HG03097 (cell line): ENCODE data around the gene CTNND2.
"Not testable (repeated sequence)": the region's sequence is repeated elsewhere in the genome, so short reads cannot be mapped to it uniquely, and the experiment has no call there.

ENCODE experiments used
- ATAC-seq: cut with Tn5 transposase; IDR thresholded peaks from one replicate; pipeline ENCODE4 v1.9.1; 2021; ENCODE audit not compliant: unreplicated experiment, low FRiP score

CTNND2 gene

DNA sequence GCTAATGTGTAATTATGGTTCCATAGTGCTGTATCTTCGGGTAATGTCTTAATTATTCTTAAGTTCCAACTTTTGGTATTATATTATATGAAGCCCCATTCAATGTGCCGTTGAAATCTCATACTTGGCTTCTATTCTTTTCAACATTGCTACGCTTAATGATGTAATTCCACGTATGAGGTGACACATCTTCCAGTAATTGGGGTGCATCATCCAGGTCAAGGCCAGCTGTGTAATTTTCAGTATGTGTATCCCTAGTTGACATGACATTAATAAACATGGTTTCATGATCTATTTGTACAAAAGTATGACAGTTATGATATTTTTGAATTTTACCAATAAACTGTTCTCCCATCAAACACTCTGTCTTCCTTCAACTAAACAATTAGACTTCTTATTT, 546.3 kb downstream of the CTNND2 start:
- ATAC-seq, result no peak

DNA sequence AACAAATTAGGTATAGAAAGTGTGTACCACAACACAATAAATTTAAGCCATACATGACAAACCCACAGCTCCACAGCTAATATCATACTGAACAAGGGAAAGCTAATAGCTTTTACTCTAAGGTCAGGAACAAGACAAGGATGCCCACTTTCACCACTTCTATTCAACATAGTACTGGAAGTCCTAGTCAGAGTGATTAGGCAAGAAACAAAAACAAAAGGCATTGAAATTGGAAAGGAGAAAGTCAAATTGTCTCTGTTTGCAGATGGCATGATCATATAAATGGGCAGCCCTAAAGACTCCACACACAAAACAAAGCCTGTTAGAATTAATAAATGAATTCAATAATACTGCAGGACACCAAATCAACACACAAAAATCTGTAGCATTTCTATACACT, 548.8 kb downstream of the CTNND2 start:
- no peak for ATAC-seq

DNA sequence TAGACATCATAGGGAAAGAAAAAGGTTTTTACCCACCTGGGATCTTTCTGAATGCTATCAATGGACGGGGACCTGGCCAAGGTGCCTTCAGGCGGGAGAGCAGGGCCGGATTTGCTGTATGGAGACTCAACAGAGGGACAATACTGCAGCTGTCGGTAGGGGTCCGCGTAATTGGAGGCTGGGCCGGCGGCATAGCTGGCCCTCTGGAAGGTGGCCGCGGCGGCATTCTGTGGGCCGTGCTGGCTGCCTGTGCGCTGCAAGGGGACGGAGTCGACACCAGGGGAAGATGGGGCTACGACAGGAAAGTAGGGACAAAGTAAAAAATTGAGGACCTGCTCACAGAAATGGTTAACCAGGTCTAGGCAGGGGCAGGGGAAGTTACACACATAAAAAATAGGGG, 557.9 kb downstream of the CTNND2 start:
- ATAC-seq, result no peak

DNA sequence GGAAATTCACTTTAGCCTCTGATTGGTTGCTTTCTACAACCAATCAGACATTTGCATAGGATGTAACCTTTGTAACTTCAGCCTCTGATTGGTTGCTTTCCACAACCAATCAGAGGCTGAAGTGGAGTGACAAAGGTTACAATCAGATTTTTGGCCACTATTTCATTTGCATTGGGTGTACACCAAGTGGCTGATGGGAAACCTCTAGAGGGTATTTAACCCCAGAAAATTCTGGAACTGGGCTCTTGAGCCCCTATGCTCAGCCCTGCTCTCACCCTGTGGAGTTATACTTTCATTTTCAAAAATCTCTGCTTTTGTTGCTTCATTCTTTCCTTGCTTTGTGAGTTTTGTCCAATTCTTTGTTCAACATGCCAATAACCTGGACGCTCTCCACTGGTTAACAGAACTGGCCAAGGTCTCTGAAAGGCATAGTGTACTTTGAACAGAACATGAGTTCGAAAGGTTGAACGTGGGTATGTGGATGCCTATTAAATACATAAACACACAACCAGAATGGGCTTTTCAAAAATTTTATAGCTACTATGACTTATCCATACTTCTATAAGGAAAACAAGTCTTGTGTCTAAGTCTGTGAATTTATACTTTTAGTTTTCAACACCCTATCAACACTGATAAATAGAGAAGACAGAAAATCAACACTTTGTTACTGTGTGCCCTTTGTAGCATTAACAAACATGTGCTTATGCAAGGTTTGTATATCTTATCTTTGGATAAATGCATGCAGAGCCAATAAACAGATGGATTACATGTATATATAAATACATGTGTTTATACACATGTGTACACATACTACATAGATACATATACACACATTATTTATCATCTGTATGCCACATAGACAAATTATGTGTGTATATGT, 568.1 kb downstream of the CTNND2 start:
- no peak for ATAC-seq

DNA sequence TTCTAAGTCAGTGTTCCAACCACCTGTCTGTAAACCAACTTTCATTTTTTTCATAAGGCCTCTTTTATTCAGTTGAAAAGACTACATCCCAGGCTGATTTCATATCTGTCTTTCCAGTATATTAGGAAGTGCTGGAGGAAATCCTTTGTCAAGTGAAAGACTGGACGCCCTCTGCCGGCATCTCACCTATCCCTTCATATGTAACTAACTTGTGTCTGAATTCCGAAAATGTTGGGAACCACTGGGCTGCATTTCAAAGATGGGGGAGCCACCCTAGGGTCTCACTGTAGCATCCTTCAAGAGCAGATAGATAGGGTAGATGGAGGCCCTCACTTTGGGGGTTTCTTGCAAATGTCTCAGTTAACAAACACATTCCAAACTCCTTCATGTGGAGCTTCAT, 569.8 kb downstream of the CTNND2 start:
- no peak for ATAC-seq

DNA sequence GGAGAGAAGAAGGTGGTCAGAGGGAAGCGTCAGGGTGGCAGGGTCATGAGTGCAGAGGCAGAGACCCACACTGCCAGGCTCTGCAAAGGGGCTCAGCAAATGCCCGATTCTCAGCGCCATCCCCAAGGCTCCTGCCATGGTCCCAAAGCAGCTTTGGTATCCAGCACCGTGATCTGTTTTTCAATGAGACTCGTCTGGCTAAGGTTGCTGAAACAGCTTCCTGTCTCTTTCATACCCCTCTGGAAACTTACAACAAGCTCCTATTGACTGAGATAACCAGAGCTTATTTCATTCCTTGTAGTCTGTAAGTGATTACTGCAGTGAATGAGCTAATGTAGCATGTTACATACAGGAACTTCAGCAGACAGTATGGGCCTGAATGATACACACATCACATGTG, 574.6 kb downstream of the CTNND2 start:
- ATAC-seq, result no peak

DNA sequence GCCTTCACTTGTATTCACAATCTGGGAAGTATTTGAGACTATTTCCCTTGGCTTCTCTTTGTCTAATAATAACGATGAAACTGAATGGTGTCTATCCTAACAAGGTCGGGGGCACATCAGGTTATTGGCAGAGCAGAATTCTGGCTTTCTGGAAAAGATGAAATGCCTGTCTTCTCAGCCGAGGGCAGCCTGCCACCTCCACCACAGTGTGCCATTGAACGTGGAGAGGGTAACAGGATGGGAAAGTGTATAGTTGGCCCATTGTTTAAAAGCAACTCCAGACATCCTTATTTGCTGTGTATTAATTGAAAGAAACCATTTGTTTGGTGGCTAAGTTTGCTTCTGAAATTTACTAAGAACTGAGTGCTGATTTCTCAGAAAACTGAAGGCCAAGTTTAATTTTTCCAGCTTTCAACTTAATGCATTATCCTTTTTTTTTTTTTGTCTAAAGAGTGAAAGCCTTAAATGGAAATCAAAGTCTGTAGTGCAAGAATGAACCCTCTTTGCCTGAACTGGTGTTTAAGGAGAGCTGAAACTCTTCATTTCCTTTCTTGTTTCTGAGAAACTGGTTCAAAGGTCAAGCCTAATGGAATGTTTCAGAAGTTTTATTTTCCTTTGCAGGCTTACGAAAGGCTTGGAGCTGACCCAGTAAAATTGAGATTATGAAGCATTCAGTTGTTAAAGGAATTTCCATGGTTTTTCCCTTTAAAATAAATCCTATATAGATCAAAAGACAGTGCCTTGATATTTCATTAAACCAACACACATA, 579.5 kb downstream of the CTNND2 start:
- ATAC-seq, result no peak

DNA sequence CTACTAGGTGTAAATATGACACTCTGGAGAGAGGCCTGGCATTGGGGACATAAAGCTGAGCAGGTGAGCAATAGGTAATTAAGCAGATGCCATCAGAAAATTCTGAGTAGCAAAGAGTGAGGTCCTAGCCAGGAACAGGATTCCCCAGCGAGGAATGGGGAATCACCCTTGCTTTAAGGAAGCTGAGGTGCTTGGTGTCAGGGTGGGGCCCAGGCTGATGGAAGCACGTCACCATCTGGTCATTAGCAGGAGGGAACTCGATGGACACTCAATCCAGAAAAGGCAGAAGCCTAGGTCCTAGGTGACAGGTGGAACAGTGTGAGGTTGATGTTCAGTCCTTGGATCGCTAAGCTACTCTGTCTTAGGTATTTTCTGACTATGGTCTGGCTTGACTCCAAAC, 580.5 kb downstream of the CTNND2 start:
- no peak for ATAC-seq

DNA sequence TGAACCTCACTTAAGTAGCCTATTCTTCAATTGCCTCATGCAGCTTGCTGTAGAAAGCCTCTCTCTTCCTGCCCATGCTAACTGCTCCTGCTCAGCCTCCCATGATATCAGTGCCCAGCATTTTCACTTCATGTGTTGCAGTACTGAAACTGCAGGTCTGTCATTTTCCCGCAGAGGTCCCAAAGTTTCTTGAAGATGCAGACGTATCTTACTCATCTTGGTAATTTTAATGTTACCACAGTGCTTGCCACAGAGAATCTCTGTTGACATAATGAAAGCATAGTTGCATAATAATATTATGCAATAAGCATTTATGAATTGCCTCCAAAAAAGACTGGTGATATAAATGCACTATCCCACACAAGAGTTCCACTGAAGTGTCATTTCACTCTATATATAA, 582.1 kb downstream of the CTNND2 start:
- ATAC-seq, result no peak

DNA sequence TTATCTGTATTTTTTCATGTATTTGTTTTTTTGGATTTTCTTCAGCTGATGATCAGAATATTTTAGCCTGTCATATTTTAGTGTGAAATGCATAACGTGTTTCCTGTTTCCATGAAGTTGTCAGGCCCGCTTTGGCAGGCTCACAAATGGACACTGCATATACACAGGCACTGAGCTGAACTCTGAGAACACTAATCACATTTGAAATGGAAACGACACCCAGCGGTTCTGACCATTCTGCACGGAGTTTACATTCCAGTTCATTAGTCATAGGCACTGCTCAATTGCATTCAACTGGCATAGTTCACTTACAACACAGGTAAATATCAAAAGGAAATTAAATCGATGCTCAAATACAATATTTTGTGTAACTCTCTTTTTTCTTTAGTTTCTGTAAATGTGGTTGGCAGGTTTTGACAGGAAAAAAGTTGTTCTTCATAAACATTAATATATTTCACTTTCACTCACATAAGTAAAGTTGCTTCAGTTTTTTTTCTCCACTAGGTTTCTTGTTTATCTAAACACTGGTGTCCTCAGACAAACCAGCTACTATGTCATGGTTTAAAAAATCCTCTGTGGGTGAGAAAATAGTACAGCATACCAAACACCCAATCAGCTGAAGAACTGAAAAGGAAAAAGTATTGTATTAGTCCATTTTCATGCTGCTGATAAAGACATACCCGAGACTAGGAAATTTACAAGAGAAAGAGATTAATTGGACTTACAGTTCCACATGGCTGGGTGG, 584.2 kb downstream of the CTNND2 start:
- ATAC-seq, result no peak

DNA sequence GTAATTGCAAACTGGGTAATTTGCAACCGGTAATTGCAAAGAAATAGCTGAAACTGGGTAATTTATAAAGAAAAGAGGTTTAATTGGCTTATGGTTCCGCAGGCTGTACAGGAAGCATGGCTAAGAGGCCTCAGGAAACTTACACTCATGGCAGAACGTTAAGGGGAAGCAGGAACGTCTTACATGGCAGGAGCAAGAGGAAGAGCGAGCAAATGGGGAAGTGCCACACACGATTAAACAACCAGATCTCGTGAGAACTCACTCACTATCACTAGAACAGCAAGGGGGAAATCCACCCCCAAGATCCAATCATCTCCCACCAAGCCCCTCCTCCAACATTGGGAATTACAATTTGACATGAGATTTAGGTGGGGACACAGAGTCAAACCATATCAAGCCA, 590.6 kb downstream of the CTNND2 start:
- ATAC-seq, result not testable (repeated sequence)

DNA sequence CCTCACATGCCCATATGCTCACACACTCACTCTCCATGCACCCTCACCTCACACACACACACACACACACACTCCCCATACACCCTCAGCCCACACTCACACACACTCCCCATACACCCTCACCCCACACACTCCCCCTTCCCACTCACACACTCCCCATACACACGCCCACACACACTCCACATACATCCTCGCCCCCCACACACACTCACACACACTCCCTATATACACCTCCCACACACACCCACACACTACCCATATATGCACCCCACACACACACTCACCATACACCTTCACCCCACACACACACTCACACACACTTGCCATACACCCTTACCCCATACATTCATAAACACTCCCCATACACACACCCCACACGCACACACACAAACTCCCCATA, 592.5 kb downstream of the CTNND2 start:
- ATAC-seq, result no peak

DNA sequence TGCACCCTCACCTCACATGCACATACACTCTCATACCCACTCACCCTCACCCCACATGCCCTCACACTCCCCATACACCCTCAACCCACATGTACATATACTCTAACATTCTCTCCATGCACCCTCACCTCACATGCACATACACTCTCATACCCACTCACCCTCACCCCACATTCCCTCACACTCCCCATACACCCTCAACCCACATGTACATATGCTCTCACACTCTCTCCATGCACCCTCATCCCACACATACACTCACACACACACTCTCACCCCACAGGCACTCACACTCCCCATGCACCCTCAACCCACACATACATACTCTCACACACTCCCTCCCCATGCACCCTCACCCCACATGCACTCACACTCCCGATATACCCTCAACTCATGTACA, 593.0 kb downstream of the CTNND2 start:
- ATAC-seq, result no peak

DNA sequence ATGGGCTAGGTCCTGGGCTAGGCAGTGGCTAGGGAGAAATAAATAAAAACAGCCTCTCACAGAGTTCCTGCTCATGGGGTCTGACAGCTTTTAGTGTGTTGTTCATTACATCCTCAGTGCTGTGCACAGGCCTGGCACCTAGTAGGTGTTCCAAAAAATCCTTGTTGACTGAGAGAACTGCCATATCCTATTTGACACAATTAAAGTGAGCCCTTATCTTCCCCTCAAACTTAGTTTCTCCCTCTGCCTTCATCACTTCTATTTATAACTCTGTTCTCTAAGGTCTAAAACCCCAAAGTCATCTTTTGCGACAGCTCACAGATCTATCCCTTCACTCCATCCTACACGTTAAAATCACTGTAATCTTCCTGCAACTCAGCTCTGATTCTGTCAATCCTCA, 594.1 kb downstream of the CTNND2 start:
- no peak for ATAC-seq

DNA sequence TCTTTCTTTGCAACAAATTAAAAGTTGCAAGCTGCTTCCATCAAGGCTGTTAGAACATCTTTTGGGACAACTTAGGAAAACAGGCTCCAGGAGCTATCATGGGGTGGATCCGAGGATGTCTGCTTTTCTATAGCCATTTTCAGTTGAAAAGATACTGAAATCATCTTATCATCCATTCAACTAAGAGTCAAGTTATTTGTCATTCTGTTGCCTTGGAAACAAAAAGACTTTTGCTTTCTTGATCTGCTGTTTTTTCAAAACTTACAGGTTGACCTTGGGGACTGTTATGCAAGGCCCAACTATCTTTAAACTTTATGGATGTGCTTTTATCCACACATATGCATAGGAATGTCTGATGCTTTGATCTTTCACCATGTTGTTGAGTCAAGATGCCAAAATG, 597.9 kb downstream of the CTNND2 start:
- no peak for ATAC-seq

DNA sequence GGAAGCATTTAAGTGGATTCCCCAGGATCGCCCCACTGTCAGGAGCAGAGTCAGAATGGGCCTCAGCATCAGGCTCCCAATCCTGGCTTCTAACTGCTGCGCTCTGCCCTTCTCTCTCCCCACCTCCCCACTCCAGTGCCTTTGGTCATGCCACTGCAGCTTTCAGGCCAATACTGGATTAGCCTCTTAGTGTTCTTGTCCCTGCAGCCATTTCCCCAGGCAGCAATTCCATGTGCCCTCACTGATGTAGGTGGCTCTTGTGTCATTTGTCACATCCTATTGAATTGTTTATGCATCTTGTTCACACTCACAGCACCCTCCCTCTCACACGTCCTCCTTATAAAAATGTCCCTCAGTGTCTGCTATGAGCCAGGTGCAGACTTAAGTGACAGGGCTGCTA, 599.0 kb downstream of the CTNND2 start:
- ATAC-seq, result no peak

DNA sequence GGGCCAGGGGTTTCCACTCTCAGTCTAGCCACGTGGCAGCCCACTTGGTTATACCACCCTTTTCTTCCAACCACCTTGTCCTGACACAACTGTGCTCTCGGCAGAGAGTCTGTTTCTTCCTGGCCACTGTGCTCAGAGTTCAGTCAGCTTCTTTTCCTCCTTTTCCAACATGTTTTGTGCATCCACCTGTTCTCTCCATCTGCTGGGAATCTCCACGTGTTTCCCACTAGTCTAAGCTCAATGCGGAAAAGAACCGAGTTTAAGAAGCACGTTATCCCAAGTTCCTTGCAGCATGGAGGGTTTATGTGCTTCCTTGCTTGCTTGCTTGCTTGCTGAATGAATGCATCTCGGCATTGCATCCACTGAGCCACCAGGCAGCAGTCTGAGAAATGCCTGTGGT, 599.6 kb downstream of the CTNND2 start:
- ATAC-seq, result no peak

DNA sequence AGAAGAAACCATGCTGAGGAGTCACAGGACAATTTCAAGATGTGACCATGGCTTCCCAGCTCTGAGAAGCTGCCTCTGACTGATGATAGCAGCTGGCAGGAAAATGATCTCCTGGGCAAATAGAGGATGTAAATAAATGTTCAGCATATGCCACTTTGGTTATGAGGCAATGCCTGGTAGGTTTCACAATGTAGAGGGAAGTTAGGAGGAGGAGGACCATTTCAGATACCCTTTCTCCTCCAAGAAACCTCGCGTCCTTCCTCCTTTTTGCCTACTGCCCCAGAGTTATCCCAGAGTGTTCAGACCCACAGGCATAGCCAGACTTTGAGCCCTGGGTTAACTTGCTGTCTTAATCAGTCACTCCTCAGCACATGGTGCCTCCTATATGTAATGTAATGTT, 601.6 kb downstream of the CTNND2 start:
- no peak for ATAC-seq

DNA sequence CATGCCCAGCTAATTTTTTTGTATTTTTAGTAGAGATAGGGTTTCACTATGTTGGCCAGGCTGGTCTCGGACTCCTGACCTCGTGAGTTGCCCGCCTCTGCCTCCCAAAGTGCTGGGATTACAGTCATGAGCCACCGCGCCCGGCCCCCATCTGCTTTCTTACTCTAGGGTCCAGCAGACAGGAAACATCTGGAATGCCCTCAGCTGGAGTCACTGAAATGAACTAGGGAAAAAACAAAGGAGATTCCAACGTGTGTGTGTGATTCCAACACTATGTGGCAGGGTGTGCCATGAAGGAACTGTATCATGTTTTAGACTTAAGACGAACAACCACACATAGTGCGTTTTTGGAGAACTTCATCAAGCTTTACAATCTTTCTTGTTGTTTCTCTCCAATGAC, 603.1 kb downstream of the CTNND2 start:
- no peak for ATAC-seq

DNA sequence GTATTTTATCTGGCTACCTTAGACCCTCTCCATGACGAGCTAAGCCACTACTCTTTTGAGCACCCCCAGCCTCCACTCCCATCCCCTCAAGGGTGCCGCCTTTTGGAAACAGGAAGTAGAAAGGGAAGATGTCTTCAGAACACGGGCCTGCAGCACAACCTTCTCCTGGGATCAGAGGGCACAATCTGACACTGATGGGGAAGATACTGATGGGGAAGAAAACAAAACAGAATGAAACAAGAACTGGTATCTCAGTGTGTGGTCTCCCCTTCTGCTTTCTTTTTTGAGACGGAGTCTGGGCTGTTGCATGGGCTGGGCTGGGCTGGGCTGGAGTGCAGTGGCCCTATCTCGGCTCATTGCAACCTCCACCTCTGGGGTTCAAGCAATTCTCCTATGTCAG, 603.5 kb downstream of the CTNND2 start:
- ATAC-seq, result no peak

DNA sequence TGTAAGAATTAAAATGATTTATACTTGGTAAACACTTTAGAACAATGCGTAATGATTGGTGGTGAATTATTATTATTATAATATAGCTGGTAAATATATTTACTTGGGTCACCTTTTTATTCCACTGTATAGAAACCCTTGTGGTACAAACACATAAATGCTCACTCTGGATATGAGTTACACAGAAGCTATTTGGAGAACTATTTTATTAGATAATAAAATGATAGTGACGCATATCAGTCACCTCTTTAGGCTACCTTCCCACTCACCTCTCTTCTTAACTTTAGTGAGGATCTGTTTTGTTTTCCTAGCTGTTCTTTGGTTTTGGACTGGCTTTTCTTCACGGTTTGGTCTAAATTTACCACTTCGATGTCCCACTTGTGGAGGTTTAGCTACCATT, 605.4 kb downstream of the CTNND2 start:
- ATAC-seq, result no peak
